ENCODE data around the gene WFDC5.
A peak's percentile ranks its signal among the peaks of the same experiment; 100 is the strongest.
"Not testable (repeated sequence)": the region's sequence is repeated elsewhere in the genome, so short reads cannot be mapped to it uniquely, and the experiment has no call there.

WFDC5 gene

GRCh38 chr20:45114465-45115385, at the start of gene WFDC5:
TSS of gene WFDC5 (minus strand) at chr20:45115174. CDS start at chr20:45115083, 91 bp downstream.
- DNase-seq, result no peak

GRCh38 chr20:45163083-45163803, 48.3 kb upstream of the WFDC5 start:
- DNase-seq, result no peak

- DNase-seq, result no peak
These were observed 43.0 kb upstream of the WFDC5 start for GRCh38 chr20:45157962-45158361.

- DNase-seq, result no peak
These were observed 41.7 kb upstream of the WFDC5 start for GRCh38 chr20:45156713-45157112.

- not testable (repeated sequence) for DNase-seq
These were observed 39.8 kb upstream of the WFDC5 start for GRCh38 chr20:45154794-45155193.

GRCh38 chr20:45154183-45154582, 39.2 kb upstream of the WFDC5 start:
- no peak for DNase-seq

- DNase-seq, result no peak
These were observed 38.8 kb upstream of the WFDC5 start for GRCh38 chr20:45153752-45154151.

GRCh38 chr20:45153147-45153546, 38.2 kb upstream of the WFDC5 start:
- DNase-seq, result no peak

GRCh38 chr20:45152405-45152804, 37.4 kb upstream of the WFDC5 start:
- DNase-seq, result no peak

GRCh38 chr20:45149062-45149461, 34.1 kb upstream of the WFDC5 start:
- no peak for DNase-seq

- DNase-seq, result no peak
These were observed 25.9 kb upstream of the WFDC5 start for GRCh38 chr20:45140836-45141235.

GRCh38 chr20:45139733-45140375, 24.9 kb upstream of the WFDC5 start:
- DNase-seq, result not testable (repeated sequence)

GRCh38 chr20:45138561-45139300, 23.8 kb upstream of the WFDC5 start:
- peak; percentile 42 for DNase-seq

- DNase-seq, result no peak
These were observed 21.9 kb upstream of the WFDC5 start for GRCh38 chr20:45136911-45137310.

GRCh38 chr20:45128099-45128498, 13.1 kb upstream of the WFDC5 start:
- DNase-seq, result no peak

- no peak for DNase-seq
These were observed 9.4 kb upstream of the WFDC5 start, which contains the start of gene WFDC12 for GRCh38 chr20:45124365-45124764. TSS of gene WFDC12 (minus strand) at chr20:45124465. CDS start at chr20:45124447, 18 bp downstream.

GRCh38 chr20:45121388-45121787, 6.4 kb upstream of the WFDC5 start:
- no peak for DNase-seq

- DNase-seq, result no peak
These were observed 4.7 kb upstream of the WFDC5 start for GRCh38 chr20:45119556-45120266.

- no peak for DNase-seq
These were observed 3.1 kb upstream of the WFDC5 start for GRCh38 chr20:45118028-45118427.

- no peak for DNase-seq
These were observed 2.6 kb upstream of the WFDC5 start for GRCh38 chr20:45117581-45117980.

- no peak for DNase-seq
These were observed 855 bp upstream of the WFDC5 start for GRCh38 chr20:45115829-45116228.

- no peak for DNase-seq
These were observed 406 bp upstream of the WFDC5 start for GRCh38 chr20:45115386-45115774.
